ENCODE data around the gene LGI4.
"Not testable (repeated sequence)": the region's sequence is repeated elsewhere in the genome, so short reads cannot be mapped to it uniquely, and the experiment has no call there.

LGI4 gene

DNA sequence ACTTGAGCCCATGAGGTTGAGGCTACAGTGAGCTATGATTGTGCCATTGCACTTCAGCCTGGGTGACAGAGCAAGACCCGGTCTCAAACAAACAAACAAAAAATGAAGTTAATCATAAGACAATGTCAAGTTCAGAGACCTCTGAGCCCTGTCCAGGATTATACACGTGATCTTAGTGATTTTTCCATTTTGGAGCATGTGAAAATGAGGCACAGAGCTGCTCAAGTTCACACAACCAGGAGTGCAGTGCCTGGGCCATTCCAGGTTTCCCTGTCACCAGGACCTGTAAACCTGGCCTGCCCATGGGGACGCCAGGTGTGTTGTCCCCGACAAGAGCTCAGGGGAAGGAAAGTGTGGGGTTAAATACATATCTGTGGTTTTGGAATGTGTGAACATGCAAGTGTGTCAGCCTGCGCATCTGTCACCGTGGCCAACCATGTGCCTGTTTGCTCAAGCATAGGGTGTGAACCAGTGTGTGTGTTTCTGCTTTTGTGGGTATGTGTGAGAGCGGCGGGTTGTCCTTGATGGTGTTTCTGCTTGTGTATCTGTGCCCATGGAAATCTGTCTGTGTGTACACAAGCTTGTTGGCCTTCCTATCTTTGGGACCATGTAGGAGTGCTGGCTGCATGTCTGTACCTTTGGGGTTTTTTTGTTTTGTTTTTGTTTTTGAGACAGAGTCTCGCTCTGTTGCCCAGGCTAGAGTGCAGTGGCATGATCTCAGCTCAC is 2.3 kb upstream of the LGI4 start:
- DNase-seq (ENCODE audit: low spot score), result no peak
- no peak for TF ChIP-seq CTCF (IDR thresholded peaks at IDR 0.05; ENCODE audit: extremely low read depth, insufficient read depth, missing control alignments)
- in situ Hi-C loops (cut with MboI; ENCODE audit: low pct_unique_long_range_greater_than_20kb, low sequenced_read_pairs, unreplicated experiment), result no loop called here

GRCh38 chr19:35136231-35136630 is 1.4 kb upstream of the LGI4 start:
- no peak for TF ChIP-seq CTCF (IDR thresholded peaks at IDR 0.05; ENCODE audit: extremely low read depth, insufficient read depth, missing control alignments)
- in situ Hi-C loops (cut with MboI; ENCODE audit: low pct_unique_long_range_greater_than_20kb, low sequenced_read_pairs, unreplicated experiment), result no loop called here
- no peak for DNase-seq (ENCODE audit: low spot score)

GRCh38 chr19:35135389-35135909 is 590 bp upstream of the LGI4 start:
- peak; percentile 93 for TF ChIP-seq CTCF (IDR thresholded peaks at IDR 0.05; ENCODE audit: extremely low read depth, insufficient read depth, missing control alignments)
- in situ Hi-C loops (cut with MboI; ENCODE audit: low pct_unique_long_range_greater_than_20kb, low sequenced_read_pairs, unreplicated experiment), result no loop called here
- DNase-seq (ENCODE audit: low spot score), result peak; percentile 93

DNA sequence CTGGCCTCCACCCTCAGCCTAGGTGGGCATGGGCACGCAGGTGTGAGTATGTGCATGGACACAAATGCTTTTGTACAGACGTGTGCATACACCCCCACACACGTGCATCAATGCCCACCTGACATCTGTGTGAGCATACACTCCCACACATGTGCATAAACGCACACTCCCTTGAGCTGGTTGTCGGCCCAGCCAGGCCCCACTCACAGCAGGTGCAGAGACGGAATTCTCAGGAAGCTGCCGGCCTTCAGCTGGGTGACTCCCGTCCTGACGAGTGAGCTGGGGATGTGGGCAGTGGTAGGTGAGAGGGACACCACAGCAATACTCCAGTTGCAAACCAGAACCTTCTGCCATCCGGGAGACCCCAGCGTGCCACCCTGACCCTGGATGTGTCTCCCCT is 1.0 kb downstream of the LGI4 start:
- no peak for TF ChIP-seq CTCF (IDR thresholded peaks at IDR 0.05; ENCODE audit: extremely low read depth, insufficient read depth, missing control alignments)
- no peak for DNase-seq (ENCODE audit: low spot score)
- in situ Hi-C loops (cut with MboI; ENCODE audit: low pct_unique_long_range_greater_than_20kb, low sequenced_read_pairs, unreplicated experiment), result no loop called here

GRCh38 chr19:35132254-35132653 is 2.6 kb downstream of the LGI4 start:
- DNase-seq (ENCODE audit: low spot score), result no peak
- in situ Hi-C loops (cut with MboI; ENCODE audit: low pct_unique_long_range_greater_than_20kb, low sequenced_read_pairs, unreplicated experiment), result no loop called here
- TF ChIP-seq CTCF (IDR thresholded peaks at IDR 0.05; ENCODE audit: extremely low read depth, insufficient read depth, missing control alignments), result no peak

- in situ Hi-C loops (cut with MboI; ENCODE audit: low pct_unique_long_range_greater_than_20kb, low sequenced_read_pairs, unreplicated experiment), result no loop called here
- TF ChIP-seq CTCF (IDR thresholded peaks at IDR 0.05; ENCODE audit: extremely low read depth, insufficient read depth, missing control alignments), result no peak
- DNase-seq (ENCODE audit: low spot score), result no peak
These were observed 3.8 kb downstream of the LGI4 start for GRCh38 chr19:35130761-35131720.

GRCh38 chr19:35129724-35130274 is 5.1 kb downstream of the LGI4 start:
- in situ Hi-C loops (cut with MboI; ENCODE audit: low pct_unique_long_range_greater_than_20kb, low sequenced_read_pairs, unreplicated experiment); DNase-seq (ENCODE audit: low spot score): not testable (repeated sequence)
